Astrocyte (in vitro differentiated cells and primary cell): Measurements from ENCODE around the gene PLLP. TPM values are rescaled to one million over a fixed set of nuclear protein-coding genes. Genes with fewer than 3 reads are reported as not detected.

ENCODE experiments used
- DNase-seq: peaks from one replicate; pipeline ENCODE4 v3.0.0-alpha.2; 2010; ENCODE audit warnings: low read depth
- FAIRE-seq: peaks from 2 replicates; lab custom pipeline; 2011; peaks lifted over from hg19 to GRCh38; lab: Jason Lieb, UNC
- H2AFZ ChIP-seq: 2 replicates; pipeline ENCODE4 v1.6.0; 2012; ENCODE audit warnings: low read depth, low read length, inconsistent platforms
- H3K27ac ChIP-seq: 2 replicates; pipeline ENCODE4 v1.5.1; 2011; ENCODE audit warnings: low read depth, low read length, inconsistent platforms
- H3K27me3 ChIP-seq: 2 replicates; pipeline ENCODE4 v1.6.0; 2011; ENCODE audit warnings: low read length, inconsistent platforms; ENCODE audit not compliant: insufficient read depth
- H3K36me3 ChIP-seq: 2 replicates; pipeline ENCODE4 v1.5.1; 2011; ENCODE audit warnings: low read length, inconsistent platforms; ENCODE audit not compliant: insufficient read depth
- H3K4me1 ChIP-seq: 2 replicates; pipeline ENCODE4 v1.5.1; 2011; ENCODE audit warnings: low read length, inconsistent platforms; ENCODE audit not compliant: insufficient read depth
- H3K4me2 ChIP-seq: 2 replicates; pipeline ENCODE4 v1.6.0; 2012; ENCODE audit warnings: low read length, inconsistent platforms
- H3K4me3 ChIP-seq: 2 replicates; pipeline ENCODE4 v1.5.1; 2011; ENCODE audit warnings: low read depth, mild to moderate bottlenecking, low read length, inconsistent platforms; ENCODE audit not compliant: insufficient read depth
- H3K79me2 ChIP-seq: 2 replicates; pipeline ENCODE4 v1.6.0; 2012; ENCODE audit warnings: mild to moderate bottlenecking, low read length, inconsistent platforms; ENCODE audit not compliant: insufficient read depth
- H3K9ac ChIP-seq: 2 replicates; pipeline ENCODE4 v1.6.0; 2012; ENCODE audit warnings: mild to moderate bottlenecking, low read length, inconsistent platforms
- H3K9me3 ChIP-seq: 2 replicates; pipeline ENCODE4 v1.5.1; 2012; ENCODE audit warnings: low read depth, mild to moderate bottlenecking, low read length, inconsistent platforms; ENCODE audit not compliant: insufficient read depth
- H4K20me1 ChIP-seq: 2 replicates; pipeline ENCODE4 v1.6.0; 2012; ENCODE audit warnings: low read length, inconsistent platforms; ENCODE audit not compliant: insufficient read depth
- H3K27ac Mint-ChIP-seq: one replicate; pipeline ENCODE4 v1.8.0; 2021; ENCODE audit warnings: mild to moderate bottlenecking, mixed read lengths; ENCODE audit not compliant: unreplicated experiment
- H3K27me3 Mint-ChIP-seq: one replicate; pipeline ENCODE4 v1.8.0; 2021; ENCODE audit warnings: low read depth, mixed read lengths; ENCODE audit not compliant: unreplicated experiment
- H3K36me3 Mint-ChIP-seq: one replicate; pipeline ENCODE4 v1.8.0; 2021; ENCODE audit warnings: low read depth, mixed read lengths; ENCODE audit not compliant: unreplicated experiment
- H3K4me1 Mint-ChIP-seq: one replicate; pipeline ENCODE4 v1.8.0; 2021; ENCODE audit warnings: low read depth, mixed read lengths; ENCODE audit not compliant: unreplicated experiment
- H3K4me3 Mint-ChIP-seq: one replicate; pipeline ENCODE4 v1.8.0; 2021; ENCODE audit warnings: mild to moderate bottlenecking, moderate library complexity, mixed read lengths; ENCODE audit not compliant: unreplicated experiment
- H3K9me3 Mint-ChIP-seq: one replicate; pipeline ENCODE4 v1.8.0; 2021; ENCODE audit warnings: mild to moderate bottlenecking, mixed read lengths; ENCODE audit not compliant: unreplicated experiment
- CTCF ChIP-seq: IDR thresholded peaks from 2 replicates; pipeline ENCODE4 v1.5.1; 2011; ENCODE audit warnings: low read depth, mild to moderate bottlenecking, inconsistent platforms, low read length, moderate library complexity; ENCODE audit not compliant: insufficient read depth
- EZH2 ChIP-seq: IDR thresholded peaks from 2 replicates; pipeline ENCODE4 v1.6.1; 2012; ENCODE audit warnings: mild to moderate bottlenecking, low read length, inconsistent platforms; ENCODE audit not compliant: insufficient read depth
- total RNA-seq: library from RNA; stranded (reverse); gene quantifications from 2 replicates; pipeline ENCODE4 v1.2.1, GENCODE V29; 2021

PLLP gene
- total RNA-seq, 1 donor from 2014 or later = 0.93 TPM

- Histone ChIP-seq H2AFZ (peak overlapping the region; percentile 16), H3K4me2 (peak overlapping the region; percentile 47)
Measured at GRCh38 chr16:57265850-57266530, 18.5 kb downstream of the PLLP start.

GRCh38 chr16:57264950-57265371 is 19.5 kb downstream of the PLLP start:
- no peak overlapping the region for H3K9ac ChIP-seq
- no peaks in the 10 kb centered on the region for H3K9me3 ChIP-seq
- FAIRE-seq (no peak), DNase-seq (no peak)
- H3K4me3 ChIP-seq = no peak overlapping the region
- Mint-ChIP-seq H3K36me3 (no peaks in the 10 kb centered on the region), H3K9me3 (no peaks in the 10 kb centered on the region), H3K27ac (no peak overlapping the region), H3K4me1 (peaks cover 19% of the 10 kb centered on the region), H3K4me3 (no peak overlapping the region), H3K27me3 (no peaks in the 10 kb centered on the region)
- H3K27me3 ChIP-seq = no peaks in the 10 kb centered on the region
- H3K4me1 ChIP-seq = peaks cover 14% of the 10 kb centered on the region
- no peak overlapping the region for H3K27ac ChIP-seq
- no peak overlapping the region for H2AFZ ChIP-seq
- no peaks in the 10 kb centered on the region for H3K36me3 ChIP-seq
- TF ChIP-seq EZH2 = no peak
- no peak for TF ChIP-seq CTCF
- no peaks in the 10 kb centered on the region for H3K79me2 ChIP-seq
- no peaks in the 10 kb centered on the region for H4K20me1 ChIP-seq
- H3K4me2 ChIP-seq = no peak overlapping the region

More at GRCh38 chr16:57265850-57266530, 18.5 kb downstream of the PLLP start:
- no peaks in the 10 kb centered on the region for H3K9me3 ChIP-seq
- H3K36me3 ChIP-seq = no peaks in the 10 kb centered on the region
- no peak for FAIRE-seq
- H3K4me1 Mint-ChIP-seq = peaks cover 14% of the 10 kb centered on the region
- no peaks in the 10 kb centered on the region for H3K79me2 ChIP-seq
- DNase-seq = peak; percentile 61
- H3K4me1 ChIP-seq = peaks cover 5% of the 10 kb centered on the region
- no peaks in the 10 kb centered on the region for H4K20me1 ChIP-seq
- H3K4me3 Mint-ChIP-seq = no peak overlapping the region
- H3K9me3 Mint-ChIP-seq = no peaks in the 10 kb centered on the region
- no peaks in the 10 kb centered on the region for H3K27me3 Mint-ChIP-seq
- H3K27ac ChIP-seq = no peak overlapping the region
- no peaks in the 10 kb centered on the region for H3K27me3 ChIP-seq
- no peak for TF ChIP-seq EZH2
- no peak for TF ChIP-seq CTCF
- no peaks in the 10 kb centered on the region for H3K36me3 Mint-ChIP-seq
- H3K27ac Mint-ChIP-seq = peak overlapping the region; percentile 58
- H3K9ac ChIP-seq = no peak overlapping the region
- no peak overlapping the region for H3K4me3 ChIP-seq

GRCh38 chr16:57264381-57264780 is 20.1 kb downstream of the PLLP start:
- no peak for DNase-seq
- Histone ChIP-seq H3K4me1 (peaks cover 14% of the 10 kb centered on the region), H3K4me3 (no peak overlapping the region), H2AFZ (no peak overlapping the region), H3K27me3 (no peaks in the 10 kb centered on the region), H3K79me2 (no peaks in the 10 kb centered on the region), H3K4me2 (no peak overlapping the region), H3K27ac (no peak overlapping the region), H3K36me3 (no peaks in the 10 kb centered on the region), H3K9ac (no peak overlapping the region), H3K9me3 (no peaks in the 10 kb centered on the region), H4K20me1 (no peaks in the 10 kb centered on the region)
- Mint-ChIP-seq H3K9me3 (no peaks in the 10 kb centered on the region), H3K4me1 (peaks cover 19% of the 10 kb centered on the region), H3K4me3 (no peak overlapping the region), H3K27me3 (no peaks in the 10 kb centered on the region), H3K27ac (no peak overlapping the region), H3K36me3 (no peaks in the 10 kb centered on the region)
- TF ChIP-seq CTCF (no peak), EZH2 (no peak)
- no peak for FAIRE-seq
